Caco-2 (cell line): Measurements from ENCODE around the gene MYO7B. TPM values are rescaled to one million over a fixed set of nuclear protein-coding genes. Genes with fewer than 3 reads are reported as not detected.

Source experiments
- BruUV-seq: library from RNA; stranded (reverse); fragments of 400-500 nt; replicated peaks from 2 replicates; lab custom pipeline; 2021; lab: Mats Ljungman, UMichigan
- CTCF ChIA-PET: fragments of 300-600 bp; sonication (Branson Sonifier 250); formaldehyde crosslinking; loops from one replicate; lab custom pipeline; 2022; ENCODE audit warnings: antibody characterized with exemption; lab: Charles Lee
- POLR2A ChIA-PET: fragments of 300-600 bp; sonication (Branson Sonifier 250); formaldehyde crosslinking; loops from one replicate; lab custom pipeline; 2022; ENCODE audit warnings: antibody characterized with exemption; lab: Charles Lee
- DNase-seq, 2 experiments: peaks; one replicate each; pipeline versions ENCODE4 v3.0.0 to v3.0.0-alpha.2; 2020 to 2022
- H3K27me3 ChIP-seq: replicated peaks from 2 replicates; pipeline ENCODE4 v1.6.0; 2011; ENCODE audit warnings: low read length; ENCODE audit not compliant: control insufficient read depth, insufficient read depth
- H3K36me3 ChIP-seq: 2 replicates; pipeline ENCODE4 v1.5.1; 2011; ENCODE audit warnings: low read length; ENCODE audit not compliant: control insufficient read depth, insufficient read depth
- H3K4me1 ChIP-seq: fragments of 250-450 bp; sonication (Bioruptor Pico); 2 replicates; pipeline ENCODE4 v1.5.1; 2020; ENCODE audit warnings: mild to moderate bottlenecking
- H3K4me3 ChIP-seq: 2 replicates; pipeline ENCODE4 v1.5.1; 2011; ENCODE audit warnings: low read depth, mild to moderate bottlenecking, control low read depth, low read length
- H3K9me3 ChIP-seq: fragments of 250-450 bp; sonication (Bioruptor Pico); 2 replicates; pipeline ENCODE4 v1.5.1; 2020; ENCODE audit warnings: mild to moderate bottlenecking, moderate library complexity
- H3K27ac Mint-ChIP-seq: one replicate; pipeline ENCODE4 v1.8.0; 2022; ENCODE audit warnings: mixed read lengths; ENCODE audit not compliant: unreplicated experiment
- H3K27me3 Mint-ChIP-seq: one replicate; pipeline ENCODE4 v1.8.0; 2022; ENCODE audit warnings: mixed read lengths; ENCODE audit not compliant: insufficient read depth, unreplicated experiment
- H3K36me3 Mint-ChIP-seq: one replicate; pipeline ENCODE4 v1.8.0; 2022; ENCODE audit warnings: mild to moderate bottlenecking, mixed read lengths; ENCODE audit not compliant: insufficient read depth, unreplicated experiment
- H3K4me1 Mint-ChIP-seq: one replicate; pipeline ENCODE4 v1.8.0; 2022; ENCODE audit warnings: low read depth, mixed read lengths; ENCODE audit not compliant: unreplicated experiment
- H3K4me3 Mint-ChIP-seq: one replicate; pipeline ENCODE4 v1.8.0; 2022; ENCODE audit warnings: mild to moderate bottlenecking, moderate library complexity, mixed read lengths; ENCODE audit not compliant: unreplicated experiment
- H3K9me3 Mint-ChIP-seq: one replicate; pipeline ENCODE4 v1.8.0; 2022; ENCODE audit warnings: mixed read lengths; ENCODE audit not compliant: unreplicated experiment
- CTCF ChIP-seq, 2 experiments: fragments of 200-600 bp in 1 of 2; IDR thresholded peaks; 1 replicate in 1 of 2; 2 replicates in 1 of 2; pipeline versions ENCODE4 v1.5.1 to v1.8.0; 2011 to 2022; ENCODE audit warnings: antibody characterized with exemption in 1 of 2, control low read depth in 1 of 2, inconsistent platforms in 1 of 2, low read depth in 1 of 2, low read length in 1 of 2, mild to moderate bottlenecking in 1 of 2, moderate library complexity in 1 of 2; ENCODE audit not compliant: insufficient read depth in 1 of 2, severe bottlenecking in 1 of 2, unreplicated experiment in 1 of 2
- intact Hi-C: fragments of 100-400 bp; cut with micrococcal nuclease; formaldehyde crosslinking; loops from one replicate; pipeline ENCODE4 v1.10.0; 2022; ENCODE audit not compliant: unreplicated experiment
- total RNA-seq: library from RNA; stranded (reverse); gene quantifications from 2 replicates; pipeline ENCODE4 v1.2.3, GENCODE V29; 2022

The MYO7B gene
- total RNA-seq, 1 experiment from 2014 or later = 0.27 TPM

- intact Hi-C loops = no loop called here
Measured at GRCh38 chr2:127641133-127641532, 105.7 kb downstream of the MYO7B start.

GRCh38 chr2:127641846-127642507 is 106.5 kb downstream of the MYO7B start:
- Histone ChIP-seq H3K9me3 (no peaks in the 10 kb centered on the region), H3K27me3 (no peaks in the 10 kb centered on the region), H3K36me3 (no peaks in the 10 kb centered on the region), H3K4me3 (no peak overlapping the region), H3K4me1 (peaks cover 20% of the 10 kb centered on the region)
- no peaks in the 10 kb centered on the region for H3K9me3 Mint-ChIP-seq
- no peaks in the 10 kb centered on the region for H3K27me3 Mint-ChIP-seq
- peaks cover 6% of the 10 kb centered on the region for H3K4me1 Mint-ChIP-seq
- ChIA-PET POLR2A (no interaction called here), CTCF (no interaction called here)
- TF ChIP-seq CTCF (IDR thresholded peaks at IDR 0.05; ENCODE audit: insufficient read depth in 1 of 2, low read depth in 1 of 2, low read length in 1 of 2, severe bottlenecking in 1 of 2, unreplicated experiment in 1 of 2) = no peak
- intact Hi-C loops = no loop called here
- peaks cover 5% of the 10 kb centered on the region for H3K36me3 Mint-ChIP-seq
- no peak overlapping the region for H3K27ac Mint-ChIP-seq
- no peak for DNase-seq
- no peak overlapping the region for H3K4me3 Mint-ChIP-seq
- BruUV-seq = no TSS peak

More at GRCh38 chr2:127641133-127641532, 105.7 kb downstream of the MYO7B start:
- no TSS peak for BruUV-seq
- Mint-ChIP-seq H3K27ac (no peak overlapping the region), H3K27me3 (no peaks in the 10 kb centered on the region), H3K4me3 (no peak overlapping the region), H3K9me3 (no peaks in the 10 kb centered on the region), H3K36me3 (peaks cover 5% of the 10 kb centered on the region), H3K4me1 (peaks cover 6% of the 10 kb centered on the region)
- Histone ChIP-seq H3K36me3 (no peaks in the 10 kb centered on the region), H3K4me1 (peaks cover 26% of the 10 kb centered on the region), H3K9me3 (no peaks in the 10 kb centered on the region), H3K27me3 (no peaks in the 10 kb centered on the region), H3K4me3 (no peak overlapping the region)
- ChIA-PET CTCF (no interaction called here), POLR2A (no interaction called here)
- TF ChIP-seq CTCF (IDR thresholded peaks at IDR 0.05; ENCODE audit: insufficient read depth in 1 of 2, low read depth in 1 of 2, low read length in 1 of 2, severe bottlenecking in 1 of 2, unreplicated experiment in 1 of 2) = no peak
- no peak for DNase-seq

GRCh38 chr2:127642706-127643438 is 107.4 kb downstream of the MYO7B start:
- BruUV-seq = no TSS peak
- H3K4me3 Mint-ChIP-seq = no peak overlapping the region
- H3K27me3 Mint-ChIP-seq = no peaks in the 10 kb centered on the region
- Histone ChIP-seq H3K36me3 (no peaks in the 10 kb centered on the region), H3K27me3 (no peaks in the 10 kb centered on the region), H3K4me3 (no peak overlapping the region), H3K4me1 (peaks cover 11% of the 10 kb centered on the region), H3K9me3 (no peaks in the 10 kb centered on the region)
- H3K27ac Mint-ChIP-seq = no peak overlapping the region
- no peak for DNase-seq
- TF ChIP-seq CTCF (IDR thresholded peaks at IDR 0.05; ENCODE audit: insufficient read depth in 1 of 2, low read depth in 1 of 2, low read length in 1 of 2, severe bottlenecking in 1 of 2, unreplicated experiment in 1 of 2) = no peak
- CTCF ChIA-PET = no interaction called here
- intact Hi-C loops = no loop called here
- POLR2A ChIA-PET = no interaction called here
- H3K9me3 Mint-ChIP-seq = no peaks in the 10 kb centered on the region
- peaks cover 5% of the 10 kb centered on the region for H3K36me3 Mint-ChIP-seq
- peaks cover 2% of the 10 kb centered on the region for H3K4me1 Mint-ChIP-seq
